Superior temporal gyrus (tissue), 1 donor: Measurements from ENCODE around the gene UPF1.

Source experiments
- DNase-seq: peaks from one replicate; pipeline ENCODE4 v3.0.0-alpha.2; 2016; ENCODE audit errors: extremely low spot score

UPF1 gene

DNA sequence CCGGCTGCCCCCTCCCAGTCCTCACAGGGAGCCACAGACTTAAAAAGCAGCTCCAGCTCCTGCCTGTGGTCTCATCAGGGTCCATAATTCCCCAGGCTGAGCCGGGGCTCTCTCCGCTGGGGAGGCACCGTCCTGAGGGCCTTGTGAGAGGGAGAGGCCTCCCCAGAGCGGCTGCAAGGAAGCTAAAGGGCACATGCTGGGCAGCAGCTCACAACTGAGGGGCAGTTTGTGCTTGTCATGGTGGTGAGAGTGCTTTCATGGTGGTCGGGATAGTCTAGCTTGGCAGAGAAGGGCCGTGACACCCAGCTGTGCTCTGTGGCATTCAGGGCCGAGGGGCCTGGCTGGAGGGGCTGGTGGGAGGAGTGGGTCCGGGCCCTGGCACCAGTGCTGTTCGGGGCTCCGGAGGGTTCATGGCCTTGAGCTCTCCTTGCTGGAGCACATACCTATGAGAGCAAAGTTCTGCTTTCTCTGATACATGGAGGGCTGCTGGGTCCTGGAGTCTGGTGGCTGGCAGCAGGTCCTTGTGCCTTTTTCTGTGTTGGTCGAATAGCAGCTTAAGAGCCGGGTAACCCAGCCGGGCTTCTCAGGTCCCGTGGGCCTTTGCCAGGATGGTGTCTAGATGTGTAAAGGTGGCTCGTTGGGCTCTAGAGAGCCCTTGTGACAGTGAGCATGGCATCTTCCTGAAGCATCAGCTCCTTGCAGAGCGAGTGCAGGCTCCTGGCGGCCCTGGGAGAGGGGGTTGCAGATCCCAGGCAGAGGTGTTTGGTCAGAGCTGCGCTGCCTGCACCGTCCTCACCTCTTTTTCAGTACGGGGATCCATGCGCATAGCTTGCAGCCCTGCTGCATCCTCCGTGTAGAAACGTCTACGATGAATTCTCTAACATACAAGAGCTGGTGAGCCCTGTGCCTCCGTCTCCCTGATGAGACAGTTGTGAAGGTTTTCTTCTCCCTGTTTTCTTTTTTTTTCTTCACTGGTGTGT, 8.8 kb downstream of the UPF1 start:
- no peak for DNase-seq

DNA sequence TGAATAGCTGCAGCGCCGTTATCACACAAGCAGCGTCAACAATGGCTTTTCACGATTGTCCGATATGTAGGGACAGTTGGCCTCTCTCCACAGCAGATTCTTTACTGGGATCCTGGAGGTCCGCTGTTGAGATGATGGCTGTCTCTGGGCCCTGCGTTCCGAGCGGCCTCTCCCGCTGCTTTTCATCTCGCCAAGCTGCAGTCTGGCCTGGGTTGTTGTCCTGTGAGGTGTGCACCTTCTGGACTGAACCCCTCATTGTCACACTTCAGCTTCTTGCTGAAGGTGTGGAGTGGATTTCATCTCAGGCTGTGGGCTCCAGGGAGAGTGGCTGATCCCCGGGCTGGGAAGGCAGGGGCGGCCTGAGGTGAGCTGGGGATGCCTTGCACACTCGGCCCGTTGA, 9.6 kb downstream of the UPF1 start:
- no peak for DNase-seq

DNA sequence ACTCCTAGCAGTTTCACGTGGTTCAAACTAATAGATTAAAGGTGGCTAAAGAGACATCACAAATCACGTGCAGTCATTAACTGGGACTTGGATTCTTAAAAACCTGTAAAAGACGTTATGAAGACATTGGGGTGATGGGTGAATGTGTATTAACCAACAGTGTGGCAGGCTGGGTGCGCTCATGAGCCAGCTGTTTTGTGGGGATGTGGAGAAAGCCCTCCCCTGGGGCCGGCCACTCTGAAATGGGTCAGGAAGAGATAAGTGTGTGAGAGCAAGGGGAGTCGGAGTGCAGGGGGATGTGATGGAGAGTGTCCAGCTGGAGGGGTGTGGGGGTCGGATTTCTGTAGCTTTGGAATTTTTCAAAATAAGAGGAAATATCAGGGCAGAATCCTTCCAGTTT, 10.4 kb downstream of the UPF1 start:
- no peak for DNase-seq

DNA sequence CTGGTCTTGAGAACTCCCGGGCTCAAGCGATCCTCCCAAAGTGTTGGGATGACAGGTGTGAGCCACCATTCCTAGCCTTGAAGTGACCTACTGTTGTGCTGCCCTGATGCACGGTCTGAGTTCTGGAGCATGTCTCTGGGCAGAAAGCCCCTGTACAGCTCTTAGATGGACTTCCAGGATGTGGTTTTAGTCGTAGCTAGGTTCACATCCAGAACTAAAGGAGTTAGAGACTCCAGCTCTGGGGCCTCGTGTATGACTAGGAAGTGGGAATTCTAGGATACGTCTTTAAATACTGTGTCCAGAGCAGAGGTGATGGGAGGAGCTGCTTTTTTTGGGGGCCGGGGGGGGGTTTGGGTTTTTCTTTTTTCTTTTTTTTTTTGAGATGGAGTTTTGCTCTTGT, 12.2 kb downstream of the UPF1 start:
- no peak for DNase-seq

DNA sequence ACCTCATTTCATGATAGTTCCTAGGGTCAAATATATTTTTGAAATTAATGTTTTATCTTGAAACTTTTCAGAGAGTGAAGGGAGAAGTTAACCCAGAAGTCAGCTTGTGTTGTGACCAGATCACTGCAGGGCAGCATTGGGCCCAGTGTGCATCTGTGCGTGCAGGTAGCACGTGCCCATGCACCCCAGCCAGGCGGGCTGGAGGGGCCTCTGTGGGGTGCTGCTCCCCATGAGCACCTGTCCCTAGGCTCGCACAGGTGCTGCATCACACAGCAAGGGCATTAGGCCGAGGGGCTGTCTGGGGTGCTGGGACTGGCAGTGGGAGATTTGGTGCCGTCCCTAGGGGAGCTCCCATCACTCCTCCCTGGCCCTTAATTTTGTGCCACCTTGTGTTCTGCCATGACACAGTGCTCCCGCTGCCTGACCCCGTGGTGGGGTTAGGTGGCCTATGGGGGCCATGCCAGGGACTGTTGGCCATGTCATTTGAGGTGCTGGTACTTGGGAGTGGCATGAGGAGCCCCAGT, 13.1 kb downstream of the UPF1 start:
- DNase-seq: no peak

DNA sequence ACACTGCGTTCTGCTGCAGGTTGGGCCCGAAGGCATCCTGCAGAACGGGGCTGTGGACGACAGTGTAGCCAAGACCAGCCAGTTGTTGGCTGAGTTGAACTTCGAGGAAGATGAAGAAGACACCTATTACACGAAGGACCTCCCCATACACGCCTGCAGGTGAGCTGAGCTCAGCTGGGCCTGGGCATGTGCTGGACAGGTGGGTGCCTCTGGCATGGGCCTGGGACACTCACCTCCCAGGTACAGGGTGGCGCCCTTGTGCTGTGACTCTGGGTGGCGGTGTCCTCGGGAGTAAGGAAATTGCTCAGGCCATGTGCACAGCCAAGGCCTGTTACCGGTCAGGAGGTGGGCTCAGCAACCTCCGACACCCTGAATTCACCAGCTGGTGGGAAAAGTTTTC, 14.2 kb downstream of the UPF1 start:
- DNase-seq: no peak

DNA sequence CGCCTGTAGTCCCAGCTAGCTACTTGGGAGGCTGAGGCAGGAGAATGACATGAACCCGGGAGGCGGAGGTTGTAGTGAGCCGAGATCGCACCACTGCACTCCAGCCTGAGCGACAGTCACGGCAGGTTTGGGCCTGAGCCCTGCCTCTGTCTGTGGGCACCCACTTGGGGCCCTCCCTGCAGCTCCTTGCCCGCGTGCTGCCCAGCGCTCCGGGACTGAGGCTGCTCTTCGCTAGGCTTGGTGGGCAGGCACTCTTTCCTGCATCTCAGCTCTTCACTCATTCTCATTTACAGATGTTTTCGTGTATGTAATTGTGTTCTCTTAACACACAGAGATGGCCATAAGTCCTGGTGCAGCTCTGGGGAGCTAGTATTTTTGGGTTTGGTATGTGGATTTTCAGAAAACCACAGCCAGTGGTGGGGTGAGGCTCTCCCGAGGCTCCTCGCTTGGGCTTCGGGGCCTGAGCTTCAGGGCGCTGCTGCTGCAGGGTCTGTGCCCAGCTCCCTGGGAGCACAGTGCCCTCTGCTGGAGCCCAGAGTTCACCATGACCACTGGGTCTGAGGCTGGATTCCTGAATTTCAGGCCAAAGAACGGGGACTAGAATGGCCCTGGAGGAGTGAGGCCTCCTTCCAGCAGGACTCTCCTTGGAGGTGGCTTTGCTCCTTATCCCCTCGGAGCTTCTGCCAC, 15.2 kb downstream of the UPF1 start:
- DNase-seq: peak; percentile 86

DNA sequence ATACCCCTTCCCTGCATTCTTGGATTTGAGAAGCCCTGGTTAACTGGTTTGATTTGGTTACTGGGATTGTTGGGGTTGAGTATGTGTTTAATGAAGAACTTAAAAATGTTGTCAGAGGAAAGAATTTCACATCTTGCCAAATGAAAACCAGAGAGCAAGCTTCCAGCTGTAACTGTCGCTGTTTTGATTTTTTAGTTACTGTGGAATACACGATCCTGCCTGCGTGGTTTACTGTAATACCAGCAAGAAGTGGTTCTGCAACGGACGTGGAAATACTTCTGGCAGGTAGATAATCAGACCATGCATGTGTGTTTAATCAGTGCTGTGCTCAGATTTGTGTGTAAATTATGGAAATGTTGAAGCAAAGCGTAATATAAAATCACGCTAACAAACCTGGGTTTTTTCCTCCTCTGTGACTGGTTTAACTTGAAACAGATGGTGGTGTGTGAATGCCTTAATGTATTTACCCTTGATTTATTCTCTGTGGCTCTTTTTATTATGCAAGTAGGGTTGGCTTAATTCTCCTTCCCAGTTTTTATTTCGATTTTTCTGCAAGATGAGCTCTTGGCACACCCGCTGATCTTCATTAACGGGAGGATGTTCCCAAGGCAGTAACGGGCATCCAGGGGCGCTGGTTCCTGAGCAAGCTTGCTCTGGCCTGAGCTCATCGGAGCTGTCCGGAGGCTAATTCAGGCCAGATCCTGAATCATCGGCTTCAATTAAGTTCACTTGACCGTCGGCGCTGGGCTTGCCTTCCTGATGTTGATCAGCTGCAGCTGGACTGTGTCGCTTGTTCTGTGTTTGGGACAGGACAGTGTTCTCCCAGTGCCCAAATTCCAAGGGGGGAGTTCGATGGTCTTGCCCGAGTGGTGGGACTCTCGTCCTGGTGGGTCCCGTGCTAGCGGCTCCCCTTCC, 16.0 kb downstream of the UPF1 start:
- DNase-seq: peak; percentile 29

DNA sequence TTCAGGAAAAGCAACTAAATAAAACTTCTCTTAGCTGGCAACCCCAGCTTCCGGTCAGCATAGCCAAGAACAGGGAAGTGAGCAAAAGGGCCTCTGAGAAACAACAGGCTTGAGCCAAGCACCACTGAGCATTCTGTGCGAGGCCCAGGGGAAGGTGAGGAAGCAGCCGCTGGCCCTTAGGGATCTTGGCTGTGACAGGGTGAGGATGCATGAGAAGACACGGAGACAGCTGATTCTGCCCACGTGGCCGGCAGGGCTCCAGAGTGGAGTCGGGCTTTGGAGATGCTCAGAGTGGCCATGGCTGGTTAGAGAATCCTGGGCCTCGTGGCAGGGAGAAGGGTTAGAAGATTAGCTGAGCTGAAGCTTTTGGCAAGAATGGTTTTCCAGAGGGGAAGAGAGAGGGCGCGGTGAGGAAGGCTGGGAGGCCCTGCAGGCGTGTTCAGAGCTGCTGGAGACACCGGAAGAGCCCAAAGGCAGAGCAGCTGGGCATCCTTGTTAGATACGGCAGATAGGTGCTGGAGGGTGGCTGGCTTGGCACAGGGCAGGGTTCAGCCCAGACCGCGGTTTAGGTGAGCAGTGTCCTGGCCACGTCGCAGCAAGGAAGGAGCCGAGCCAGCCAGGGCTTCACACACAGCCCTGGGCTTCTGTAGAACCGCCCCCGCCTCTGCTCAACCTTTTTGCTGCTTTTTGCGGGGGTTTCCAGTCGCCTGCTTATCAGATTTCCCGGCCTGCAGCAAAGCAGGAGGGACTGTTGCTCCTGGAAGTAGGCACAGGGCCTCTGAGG, 17.3 kb downstream of the UPF1 start:
- peak; percentile 72 for DNase-seq

DNA sequence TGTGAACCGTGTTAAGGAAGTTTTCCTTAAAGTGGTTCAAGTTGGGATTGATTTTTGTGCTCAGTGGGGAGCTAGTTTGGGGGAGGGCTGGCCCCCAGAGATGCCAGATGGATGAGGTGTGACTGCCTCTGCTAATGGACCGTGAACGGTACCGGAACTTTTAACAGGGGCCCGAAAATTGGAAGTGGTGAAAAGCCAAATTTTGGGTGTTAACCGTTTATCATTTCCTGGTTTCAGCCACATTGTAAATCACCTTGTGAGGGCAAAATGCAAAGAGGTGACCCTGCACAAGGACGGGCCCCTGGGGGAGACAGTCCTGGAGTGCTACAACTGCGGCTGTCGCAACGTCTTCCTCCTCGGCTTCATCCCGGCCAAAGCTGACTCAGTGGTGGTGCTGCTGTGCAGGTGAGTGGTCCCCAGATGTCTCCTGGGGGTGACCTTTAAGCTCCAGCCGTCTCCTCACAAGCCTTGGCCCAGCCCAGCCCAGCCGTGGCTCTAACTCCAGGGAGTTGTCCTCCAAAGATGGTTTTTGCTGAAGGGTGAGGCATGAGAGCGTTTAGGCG, 18.2 kb downstream of the UPF1 start:
- no peak for DNase-seq

DNA sequence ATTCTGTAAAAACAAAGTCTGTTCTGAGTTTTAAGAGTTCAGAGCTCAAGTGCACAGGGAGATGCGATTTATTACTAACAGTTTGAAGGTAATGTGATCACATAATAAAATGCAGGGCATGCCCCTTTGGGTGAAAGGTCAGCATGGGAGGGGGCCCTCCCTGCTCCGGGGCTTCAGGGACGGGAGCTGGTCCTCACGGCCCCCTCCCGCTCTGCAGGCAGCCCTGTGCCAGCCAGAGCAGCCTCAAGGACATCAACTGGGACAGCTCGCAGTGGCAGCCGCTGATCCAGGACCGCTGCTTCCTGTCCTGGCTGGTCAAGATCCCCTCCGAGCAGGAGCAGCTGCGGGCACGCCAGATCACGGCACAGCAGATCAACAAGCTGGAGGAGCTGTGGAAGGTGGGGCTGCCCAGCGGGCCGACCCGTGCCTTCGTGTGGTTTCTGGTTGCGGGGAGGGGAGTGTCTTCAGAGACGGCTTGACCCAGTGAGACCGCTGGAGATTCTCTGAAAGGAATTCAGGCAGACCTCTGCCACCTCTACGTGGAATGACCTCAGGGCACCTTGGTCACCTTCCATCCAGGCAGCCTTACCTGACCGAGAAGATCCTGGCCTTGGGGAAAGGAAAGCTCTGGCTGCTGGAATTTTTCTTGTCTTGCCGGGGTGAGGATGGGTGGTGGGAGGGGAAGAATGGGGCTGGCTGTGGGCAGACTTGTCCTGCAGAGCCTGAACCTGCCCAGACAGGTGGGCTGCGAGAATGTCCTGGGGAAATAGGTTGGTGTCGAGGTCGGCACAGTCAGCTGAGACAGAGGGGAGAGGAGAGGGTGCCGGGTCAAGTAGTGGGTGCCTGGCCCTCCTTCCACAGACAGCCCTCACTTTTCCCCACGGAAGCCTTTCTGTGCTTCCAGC, 19.0 kb downstream of the UPF1 start:
- no peak for DNase-seq

DNA sequence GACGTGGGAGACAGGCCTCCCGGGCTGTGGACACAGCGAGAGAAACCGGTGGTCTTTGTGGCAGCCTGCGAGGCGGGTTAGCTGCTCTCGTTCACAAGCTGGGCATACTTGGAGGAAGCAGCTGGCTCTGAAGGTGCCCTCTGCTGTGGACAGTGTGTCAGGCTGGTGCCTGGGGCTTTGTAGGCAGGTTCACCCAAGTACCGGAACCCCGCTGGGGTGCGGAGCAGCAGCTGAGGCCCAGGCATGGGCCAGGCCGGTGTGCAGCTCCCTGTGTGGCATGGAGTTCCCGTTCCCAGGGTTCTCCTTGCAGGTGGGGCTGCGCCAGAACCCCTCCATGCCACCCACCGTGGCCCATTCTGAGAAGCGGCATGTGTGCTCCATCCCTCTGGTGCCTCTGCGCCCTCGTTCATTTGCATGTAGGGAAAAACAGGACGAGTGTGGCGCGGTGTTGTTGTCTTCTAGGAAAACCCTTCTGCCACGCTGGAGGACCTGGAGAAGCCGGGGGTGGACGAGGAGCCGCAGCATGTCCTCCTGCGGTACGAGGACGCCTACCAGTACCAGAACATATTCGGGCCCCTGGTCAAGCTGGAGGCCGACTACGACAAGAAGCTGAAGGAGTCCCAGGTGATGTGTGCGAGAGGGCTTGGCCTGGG, 20.0 kb downstream of the UPF1 start:
- DNase-seq: no peak

DNA sequence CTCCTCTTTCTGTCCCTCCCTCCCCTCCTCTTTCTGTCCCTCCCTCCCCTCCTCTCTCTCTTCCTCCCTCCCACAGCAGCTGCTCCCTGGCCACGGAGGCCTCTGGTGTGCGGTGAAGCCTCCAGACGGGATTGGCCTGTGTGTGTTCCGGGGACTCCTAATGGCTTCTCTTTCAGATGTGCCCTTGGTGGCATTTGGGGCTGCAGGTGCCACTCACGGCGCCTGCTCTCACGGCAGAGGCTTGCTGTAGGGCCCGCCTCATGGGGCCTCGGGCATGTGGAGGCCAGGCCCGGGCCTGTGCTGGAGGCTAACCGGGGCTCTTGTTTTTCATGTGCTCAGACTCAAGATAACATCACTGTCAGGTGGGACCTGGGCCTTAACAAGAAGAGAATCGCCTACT, 20.9 kb downstream of the UPF1 start:
- DNase-seq: no peak

DNA sequence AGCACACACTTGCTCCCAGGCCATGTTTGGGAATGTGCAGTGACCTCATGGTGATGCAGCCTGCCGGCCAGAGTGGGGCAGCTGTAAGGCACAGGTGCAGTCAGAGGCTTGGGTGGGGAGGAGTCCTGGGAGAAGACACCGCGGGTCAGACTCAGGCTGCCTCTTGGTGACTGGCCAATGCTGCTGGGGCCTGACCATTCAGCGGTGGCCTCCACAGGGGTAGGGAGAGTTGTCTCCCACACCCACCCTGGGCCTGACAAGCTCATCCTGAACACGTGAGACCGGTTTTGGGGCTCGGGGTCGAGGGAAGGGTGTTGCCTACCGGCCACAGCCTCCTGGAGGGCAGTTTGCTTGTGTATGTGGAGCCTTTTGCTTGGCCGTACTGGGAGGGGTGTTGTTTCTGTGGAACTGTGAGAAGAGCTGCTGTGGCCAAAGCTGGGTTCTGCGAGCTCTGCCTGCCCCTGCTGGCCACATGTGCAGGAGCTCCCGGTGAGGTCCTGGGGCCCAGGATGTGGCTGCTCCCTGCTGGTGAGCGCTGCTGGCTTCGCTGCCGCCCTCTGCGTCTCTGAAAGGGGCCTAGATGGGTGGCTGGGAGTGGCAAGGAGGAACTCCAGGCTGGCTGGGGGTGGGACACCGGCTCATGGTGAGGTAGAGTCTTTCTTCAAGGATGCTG, 22.1 kb downstream of the UPF1 start:
- DNase-seq: no peak

DNA sequence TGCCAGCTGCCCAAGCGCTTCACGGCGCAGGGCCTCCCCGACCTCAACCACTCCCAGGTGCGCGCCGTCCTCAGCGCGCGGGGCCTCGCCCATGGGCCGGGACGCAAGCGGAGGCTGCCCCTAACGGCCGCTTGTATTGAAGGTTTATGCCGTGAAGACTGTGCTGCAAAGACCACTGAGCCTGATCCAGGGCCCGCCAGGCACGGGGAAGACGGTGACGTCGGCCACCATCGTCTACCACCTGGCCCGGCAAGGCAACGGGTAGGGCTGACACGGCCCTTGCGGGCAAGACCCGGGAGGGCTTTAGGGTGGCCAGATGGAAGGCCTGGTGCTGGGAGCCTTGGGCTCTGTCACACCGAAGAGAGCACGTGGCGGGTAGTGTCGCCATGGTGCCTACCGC, 23.2 kb downstream of the UPF1 start:
- DNase-seq: no peak

DNA sequence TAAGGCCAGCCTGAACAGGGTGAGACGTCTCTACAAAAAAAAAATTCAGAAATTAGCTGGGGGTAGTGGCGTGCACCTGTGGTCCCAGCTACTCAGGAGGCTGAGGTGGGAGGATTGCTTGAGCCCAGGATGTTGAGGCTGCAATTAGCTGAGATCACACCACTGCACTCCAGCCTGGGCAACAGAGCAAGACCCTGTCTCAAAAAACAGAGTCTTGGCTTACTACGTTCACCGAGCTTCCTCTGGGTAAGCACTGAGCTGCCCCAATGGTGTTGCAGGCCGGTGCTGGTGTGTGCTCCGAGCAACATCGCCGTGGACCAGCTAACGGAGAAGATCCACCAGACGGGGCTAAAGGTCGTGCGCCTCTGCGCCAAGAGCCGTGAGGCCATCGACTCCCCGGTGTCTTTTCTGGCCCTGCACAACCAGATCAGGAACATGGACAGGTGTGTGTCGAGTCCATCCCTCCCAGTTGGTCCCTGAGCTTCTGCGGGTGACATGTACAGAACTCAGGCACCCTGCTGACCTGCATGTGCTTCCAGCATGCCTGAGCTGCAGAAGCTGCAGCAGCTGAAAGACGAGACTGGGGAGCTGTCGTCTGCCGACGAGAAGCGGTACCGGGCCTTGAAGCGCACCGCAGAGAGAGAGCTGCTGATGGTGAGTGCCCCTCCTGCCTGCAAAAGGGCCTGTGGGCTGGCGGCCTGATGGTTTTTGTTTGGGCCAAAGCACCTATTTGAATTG, 24.1 kb downstream of the UPF1 start:
- DNase-seq: no peak

DNA sequence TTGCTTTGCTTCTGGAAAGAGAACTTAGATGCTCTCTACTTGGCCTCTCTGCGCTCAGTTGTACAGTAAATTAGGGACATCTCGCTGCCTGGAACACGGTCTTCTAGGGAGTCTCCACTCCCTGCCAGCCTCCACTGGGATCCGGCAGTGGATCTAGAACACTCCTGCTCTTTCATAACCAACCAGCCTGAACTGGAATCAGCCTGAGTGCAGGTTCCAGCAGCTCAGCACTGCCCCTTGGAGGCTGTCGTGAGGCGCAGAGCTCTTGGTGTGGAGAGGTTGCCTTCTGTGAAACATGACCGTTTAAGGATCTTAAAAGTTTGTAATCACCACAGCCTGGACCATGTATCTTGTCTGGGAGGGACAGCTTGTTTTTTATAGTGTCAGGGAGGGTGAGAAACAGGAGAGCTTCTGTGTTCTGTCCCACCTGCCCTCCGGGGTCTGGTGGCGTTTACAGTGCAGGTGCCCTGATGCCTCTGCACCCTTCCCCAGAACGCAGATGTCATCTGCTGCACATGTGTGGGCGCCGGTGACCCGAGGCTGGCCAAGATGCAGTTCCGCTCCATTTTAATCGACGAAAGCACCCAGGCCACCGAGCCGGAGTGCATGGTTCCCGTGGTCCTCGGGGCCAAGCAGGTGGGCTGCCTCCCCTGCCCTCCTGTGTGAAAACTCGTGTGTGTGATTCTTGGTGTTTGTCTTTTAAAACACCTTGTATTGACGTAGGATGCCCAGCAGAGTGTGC, 24.8 kb downstream of the UPF1 start:
- peak; percentile 82 for DNase-seq
